Measurements from ENCODE around the gene PHETA2.

GRCh38 chr22:42090596-42091454, 16.8 kb downstream of the PHETA2 start, which contains the start of gene NDUFA6:
- peak; percentile 82 to 98 (median 94) for TF ChIP-seq CTCF (IDR thresholded peaks at IDR 0.05)
- TF ChIP-seq POLR2A (IDR thresholded peaks at IDR 0.05): peak; percentile 88 to 93
- TF ChIP-seq POLR2AphosphoS5 (IDR thresholded peaks at IDR 0.05): peak; percentile 97 to 99 (median 98)
- no peak for TF ChIP-seq EP300 (IDR thresholded peaks at IDR 0.05)

Data from sigmoid colon (tissue), 4 donors.